ENCODE data around the gene CAPN10. TPM values are rescaled to one million over a fixed set of nuclear protein-coding genes. Genes with fewer than 3 reads are reported as not detected.

CAPN10 gene
- total RNA-seq, 1 experiment from 2014 or later: 22.9 TPM

DNA sequence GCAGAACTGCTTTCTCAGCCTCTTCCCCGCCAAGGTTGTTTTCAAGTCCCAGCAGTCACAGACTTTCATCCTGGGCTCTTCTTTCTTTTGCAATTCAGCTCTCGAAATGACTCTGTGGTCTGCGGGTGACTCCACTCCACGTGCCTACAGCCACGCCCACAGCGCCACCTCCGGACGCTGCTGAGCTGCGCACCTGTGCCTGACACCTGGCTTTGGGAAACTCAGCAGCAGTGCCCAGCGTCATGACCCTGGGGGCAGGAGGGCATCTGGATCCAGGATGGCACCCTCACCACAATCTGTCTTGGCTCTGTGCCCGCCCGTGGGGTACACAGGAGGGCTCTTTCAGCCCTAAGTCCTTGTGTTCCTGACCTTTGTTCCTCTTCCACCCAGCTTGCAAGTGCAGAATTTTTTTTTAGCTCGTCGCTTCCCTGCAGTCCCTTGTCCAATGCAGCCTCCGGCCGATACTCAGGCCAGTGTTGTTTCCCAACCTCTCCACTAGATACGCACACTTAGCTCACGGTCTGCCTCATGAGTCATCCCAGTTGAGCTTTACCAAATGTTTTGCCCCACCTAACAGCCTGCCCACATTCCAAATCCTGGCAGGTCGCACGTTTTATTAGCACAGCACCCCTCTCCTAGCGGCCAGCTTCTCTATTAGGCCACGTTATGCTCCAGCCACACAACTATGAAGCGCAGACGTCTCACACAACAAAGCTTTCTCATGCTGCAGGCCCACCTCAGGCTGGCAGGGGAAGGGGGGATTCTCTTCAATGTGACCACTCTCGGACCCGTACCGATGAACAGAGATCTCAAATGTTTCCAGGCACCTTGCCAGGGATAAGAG, 6.5 kb upstream of the CAPN10 start:
- H3K27me3 ChIP-seq (ENCODE audit: low read length): no peaks in the 10 kb centered on the region
- H3K4me3 ChIP-seq (ENCODE audit: low read length): no peak overlapping the region
- H3K27ac ChIP-seq (ENCODE audit: low read length): peak overlapping the region; percentile 53
- H3K9me2 ChIP-seq (replicated peaks; ENCODE audit: insufficient read depth, low read length): no peaks in the 10 kb centered on the region
- no peak overlapping the region for H2AFZ ChIP-seq (ENCODE audit: low read length)
- peaks cover 61% of the 10 kb centered on the region for H3K4me1 ChIP-seq (ENCODE audit: low read length)
- peak; percentile 85 for DNase-seq
- H4K20me1 ChIP-seq (ENCODE audit: insufficient read depth, low read depth, low read length): peaks cover 18% of the 10 kb centered on the region
- peak overlapping the region; percentile 18 for H3K4me2 ChIP-seq (ENCODE audit: low read depth, low read length, poor library complexity, severe bottlenecking)
- H3K36me3 ChIP-seq (ENCODE audit: insufficient read depth, low read length): no peaks in the 10 kb centered on the region; the same call in 1 of the 2 replicates
- peaks cover 53% of the 10 kb centered on the region for H3K79me2 ChIP-seq (ENCODE audit: low read length)
- H3K9ac ChIP-seq (ENCODE audit: low read length): peak overlapping the region; percentile 39; the same call in 1 of the 2 replicates
- H3K9me3 ChIP-seq (ENCODE audit: low read length): no peaks in the 10 kb centered on the region

DNA sequence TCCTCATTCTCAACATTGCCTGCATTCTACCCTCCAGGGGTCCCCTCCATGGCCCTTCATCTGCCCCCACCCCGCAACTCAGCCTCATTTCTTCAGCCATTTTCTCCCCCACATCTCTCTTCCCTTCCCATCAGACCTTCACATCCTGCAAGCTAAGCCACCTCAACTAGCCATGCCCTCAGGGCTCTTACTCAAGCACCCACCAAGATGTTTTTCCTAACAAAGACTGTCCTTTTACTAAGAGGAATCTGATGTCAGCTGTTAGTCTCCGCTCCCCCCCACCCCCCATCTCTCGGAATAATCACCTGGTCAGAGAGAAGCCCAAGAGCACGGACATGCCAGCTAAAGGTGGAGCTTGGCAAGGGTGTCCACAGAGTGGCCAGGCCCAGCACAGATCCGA, 4.7 kb upstream of the CAPN10 start:
- Histone ChIP-seq H3K79me2 (ENCODE audit: low read length) (peaks cover 60% of the 10 kb centered on the region), H3K9me2 (replicated peaks; ENCODE audit: insufficient read depth, low read length) (no peaks in the 10 kb centered on the region), H2AFZ (ENCODE audit: low read length) (no peak overlapping the region), H3K4me1 (ENCODE audit: low read length) (peaks cover 66% of the 10 kb centered on the region), H3K27ac (ENCODE audit: low read length) (peak overlapping the region; percentile 98), H3K9ac (ENCODE audit: low read length) (no peak overlapping the region), H3K4me2 (ENCODE audit: low read depth, low read length, poor library complexity, severe bottlenecking) (no peak overlapping the region), H4K20me1 (ENCODE audit: insufficient read depth, low read depth, low read length) (peaks cover 18% of the 10 kb centered on the region), H3K36me3 (ENCODE audit: insufficient read depth, low read length) (no peaks in the 10 kb centered on the region; the same call in 1 of the 2 replicates), H3K4me3 (ENCODE audit: low read length) (no peak overlapping the region), H3K27me3 (ENCODE audit: low read length) (no peaks in the 10 kb centered on the region), H3K9me3 (ENCODE audit: low read length) (no peaks in the 10 kb centered on the region)
- DNase-seq: no peak

DNA sequence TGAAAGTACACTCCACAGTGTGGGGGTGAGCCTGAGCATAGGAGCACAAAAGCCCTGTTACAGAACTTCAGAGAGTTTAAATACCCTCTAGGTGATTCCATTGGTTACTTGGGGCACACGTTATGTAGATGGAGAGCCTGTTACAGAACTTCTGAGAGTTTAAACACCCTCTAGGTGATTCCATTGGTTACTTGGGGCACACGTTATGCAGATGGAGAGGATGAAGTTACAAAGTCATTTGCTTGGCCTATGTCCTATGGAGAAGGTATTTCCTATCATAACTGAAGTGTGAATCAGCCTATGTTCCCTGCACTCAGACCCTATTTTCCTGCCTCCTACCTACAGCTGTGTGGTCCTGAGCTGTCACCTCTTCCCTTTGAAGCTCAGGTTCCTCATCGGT, 3.8 kb upstream of the CAPN10 start:
- Histone ChIP-seq H3K4me1 (ENCODE audit: low read length) (peaks cover 73% of the 10 kb centered on the region), H3K9ac (ENCODE audit: low read length) (no peak overlapping the region; the same call in 1 of the 2 replicates), H3K27ac (ENCODE audit: low read length) (peak overlapping the region; percentile 98), H2AFZ (ENCODE audit: low read length) (no peak overlapping the region), H4K20me1 (ENCODE audit: insufficient read depth, low read depth, low read length) (peaks cover 28% of the 10 kb centered on the region), H3K4me3 (ENCODE audit: low read length) (no peak overlapping the region), H3K27me3 (ENCODE audit: low read length) (no peaks in the 10 kb centered on the region), H3K36me3 (ENCODE audit: insufficient read depth, low read length) (no peaks in the 10 kb centered on the region; the same call in 1 of the 2 replicates), H3K4me2 (ENCODE audit: low read depth, low read length, poor library complexity, severe bottlenecking) (no peak overlapping the region), H3K9me2 (replicated peaks; ENCODE audit: insufficient read depth, low read length) (no peaks in the 10 kb centered on the region), H3K79me2 (ENCODE audit: low read length) (peaks cover 70% of the 10 kb centered on the region), H3K9me3 (ENCODE audit: low read length) (no peaks in the 10 kb centered on the region)
- no peak for DNase-seq

DNA sequence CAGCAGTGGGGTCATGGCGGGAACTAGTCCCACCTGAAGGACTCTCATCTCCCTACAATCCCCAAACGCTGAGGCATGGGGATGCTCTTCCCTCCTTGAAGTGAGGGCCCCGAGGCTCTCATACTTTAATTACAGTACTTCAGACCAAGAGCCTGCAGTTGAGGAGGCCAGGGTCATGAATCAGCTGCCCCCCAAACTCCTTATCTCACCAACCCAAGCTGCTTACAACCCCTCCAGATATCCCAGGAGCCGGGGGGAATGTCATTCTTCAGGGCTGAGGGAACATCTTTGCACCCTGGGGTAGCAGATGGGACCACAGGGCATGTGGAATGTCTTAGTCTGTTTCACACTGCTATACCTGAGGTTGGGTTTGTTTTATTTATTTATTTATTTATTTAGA, 2.8 kb upstream of the CAPN10 start:
- Histone ChIP-seq H3K4me1 (ENCODE audit: low read length) (peaks cover 83% of the 10 kb centered on the region), H3K27ac (ENCODE audit: low read length) (peak overlapping the region; percentile 98), H3K9me2 (replicated peaks; ENCODE audit: insufficient read depth, low read length) (no peaks in the 10 kb centered on the region), H3K79me2 (ENCODE audit: low read length) (peaks cover 75% of the 10 kb centered on the region), H3K9ac (ENCODE audit: low read length) (no peak overlapping the region), H3K4me3 (ENCODE audit: low read length) (no peak overlapping the region), H3K27me3 (ENCODE audit: low read length) (no peaks in the 10 kb centered on the region), H3K9me3 (ENCODE audit: low read length) (no peaks in the 10 kb centered on the region), H3K36me3 (ENCODE audit: insufficient read depth, low read length) (no peaks in the 10 kb centered on the region; the same call in 1 of the 2 replicates), H4K20me1 (ENCODE audit: insufficient read depth, low read depth, low read length) (peaks cover 37% of the 10 kb centered on the region), H3K4me2 (ENCODE audit: low read depth, low read length, poor library complexity, severe bottlenecking) (peak overlapping the region; percentile 86), H2AFZ (ENCODE audit: low read length) (no peak overlapping the region)
- DNase-seq: no peak

DNA sequence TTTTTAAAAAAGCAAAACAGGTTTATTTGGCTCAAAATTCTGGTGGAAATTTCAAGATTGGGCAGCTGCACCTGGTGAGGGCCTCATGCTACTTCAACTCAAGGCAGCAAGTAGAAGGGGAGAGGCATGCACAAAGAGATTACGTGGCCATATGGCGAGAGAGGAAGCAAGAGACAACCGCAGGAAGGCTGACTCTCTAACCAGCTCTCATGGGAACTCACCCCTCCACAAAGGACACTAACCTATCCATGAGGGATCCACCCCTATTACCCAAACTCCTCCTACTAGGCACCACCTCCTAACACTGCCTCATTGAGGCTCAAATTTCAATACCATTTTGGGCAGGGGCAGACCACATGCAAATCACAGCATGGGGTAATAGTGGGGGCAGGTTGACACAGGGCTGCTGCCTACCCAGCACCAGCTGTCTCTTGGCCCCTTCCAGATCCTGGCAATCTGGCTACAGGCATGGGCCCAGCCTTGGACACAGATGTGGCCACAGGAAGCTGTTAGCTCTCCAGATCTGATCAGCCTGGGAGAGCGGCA, 2.0 kb upstream of the CAPN10 start:
- Histone ChIP-seq H3K9ac (ENCODE audit: low read length) (peak overlapping the region; percentile 93), H3K27ac (ENCODE audit: low read length) (peak overlapping the region; percentile 98), H4K20me1 (ENCODE audit: insufficient read depth, low read depth, low read length) (peaks cover 31% of the 10 kb centered on the region), H3K4me3 (ENCODE audit: low read length) (peak overlapping the region; percentile 83), H3K36me3 (ENCODE audit: insufficient read depth, low read length) (no peaks in the 10 kb centered on the region; the same call in 1 of the 2 replicates), H3K27me3 (ENCODE audit: low read length) (no peaks in the 10 kb centered on the region), H3K79me2 (ENCODE audit: low read length) (peaks cover 77% of the 10 kb centered on the region), H3K9me3 (ENCODE audit: low read length) (no peaks in the 10 kb centered on the region), H3K4me2 (ENCODE audit: low read depth, low read length, poor library complexity, severe bottlenecking) (peak overlapping the region; percentile 86), H3K9me2 (replicated peaks; ENCODE audit: insufficient read depth, low read length) (no peaks in the 10 kb centered on the region), H2AFZ (ENCODE audit: low read length) (no peak overlapping the region), H3K4me1 (ENCODE audit: low read length) (peaks cover 77% of the 10 kb centered on the region)
- DNase-seq: peak; percentile 97

DNA sequence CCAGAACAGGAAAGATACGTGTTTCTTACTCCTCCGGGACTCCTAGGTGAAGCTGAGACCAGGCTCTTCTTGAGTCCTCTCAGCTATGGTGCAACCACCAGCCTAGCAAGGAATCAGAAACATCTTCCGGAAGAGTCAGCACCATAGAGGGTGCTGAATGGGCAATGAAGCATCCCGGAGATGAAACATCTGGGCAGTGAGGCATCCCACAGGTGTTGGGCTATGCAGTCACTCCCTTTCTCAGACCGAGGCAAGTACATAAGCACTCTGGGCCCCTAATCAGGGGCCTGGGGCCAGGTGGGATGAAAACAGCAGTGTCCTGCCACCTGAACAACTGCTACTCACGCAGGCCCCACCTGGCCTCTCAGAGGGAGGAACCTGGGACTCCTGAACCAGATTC, 1.4 kb upstream of the CAPN10 start:
- peak; percentile 89 for DNase-seq
- Histone ChIP-seq H2AFZ (ENCODE audit: low read length) (no peak overlapping the region), H3K4me3 (ENCODE audit: low read length) (peak overlapping the region; percentile 83), H3K27me3 (ENCODE audit: low read length) (no peaks in the 10 kb centered on the region), H3K9ac (ENCODE audit: low read length) (peak overlapping the region; percentile 93), H4K20me1 (ENCODE audit: insufficient read depth, low read depth, low read length) (peaks cover 26% of the 10 kb centered on the region; the same call in 1 of the 2 replicates), H3K27ac (ENCODE audit: low read length) (peak overlapping the region; percentile 98), H3K9me3 (ENCODE audit: low read length) (no peaks in the 10 kb centered on the region), H3K36me3 (ENCODE audit: insufficient read depth, low read length) (no peaks in the 10 kb centered on the region; the same call in 1 of the 2 replicates), H3K79me2 (ENCODE audit: low read length) (peaks cover 77% of the 10 kb centered on the region), H3K4me2 (ENCODE audit: low read depth, low read length, poor library complexity, severe bottlenecking) (peak overlapping the region; percentile 86), H3K9me2 (replicated peaks; ENCODE audit: insufficient read depth, low read length) (no peaks in the 10 kb centered on the region), H3K4me1 (ENCODE audit: low read length) (peaks cover 71% of the 10 kb centered on the region)

DNA sequence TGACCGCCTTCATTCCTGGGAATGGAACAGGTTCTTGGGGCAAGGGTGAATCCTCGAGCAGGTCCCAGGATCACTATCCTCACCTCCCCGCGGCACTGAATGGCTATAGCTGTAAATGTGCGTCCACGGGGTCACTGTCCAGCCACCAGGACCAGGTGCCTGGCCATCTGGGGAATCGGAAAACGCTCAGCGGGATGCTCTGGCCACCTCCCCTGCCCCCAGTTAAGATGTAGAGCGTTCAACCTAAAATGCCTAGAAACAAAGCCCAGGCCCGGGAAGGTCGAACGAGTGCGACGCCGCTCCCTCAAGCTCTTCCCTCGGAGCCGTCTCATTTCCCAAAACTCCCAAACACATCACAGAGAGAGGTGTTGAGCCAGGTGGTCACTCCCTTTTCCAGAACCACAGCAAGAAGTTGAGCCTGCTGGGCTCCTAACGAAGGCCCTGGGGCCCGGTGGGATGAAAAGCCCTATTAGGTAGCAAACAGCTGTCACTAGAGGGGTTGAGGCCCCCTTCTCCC, 795 bp upstream of the CAPN10 start:
- no peaks in the 10 kb centered on the region for H3K9me3 ChIP-seq (ENCODE audit: low read length)
- peak overlapping the region; percentile 93 for H3K9ac ChIP-seq (ENCODE audit: low read length)
- no peaks in the 10 kb centered on the region for H3K27me3 ChIP-seq (ENCODE audit: low read length)
- peaks cover 21% of the 10 kb centered on the region; the same call in 1 of the 2 replicates for H4K20me1 ChIP-seq (ENCODE audit: insufficient read depth, low read depth, low read length)
- H3K4me2 ChIP-seq (ENCODE audit: low read depth, low read length, poor library complexity, severe bottlenecking): peak overlapping the region; percentile 86
- peak overlapping the region; percentile 98 for H3K27ac ChIP-seq (ENCODE audit: low read length)
- no peak overlapping the region for H2AFZ ChIP-seq (ENCODE audit: low read length)
- H3K9me2 ChIP-seq (replicated peaks; ENCODE audit: insufficient read depth, low read length): no peaks in the 10 kb centered on the region
- no peaks in the 10 kb centered on the region; the same call in 1 of the 2 replicates for H3K36me3 ChIP-seq (ENCODE audit: insufficient read depth, low read length)
- peaks cover 77% of the 10 kb centered on the region for H3K79me2 ChIP-seq (ENCODE audit: low read length)
- peaks cover 65% of the 10 kb centered on the region for H3K4me1 ChIP-seq (ENCODE audit: low read length)
- no peak for DNase-seq
- H3K4me3 ChIP-seq (ENCODE audit: low read length): peak overlapping the region; percentile 83

Measured in Karpas-422 (cell line).